Pancreas (tissue), 10 donors: ENCODE measurements around the gene PTGDS. TPM values are rescaled to one million over a fixed set of nuclear protein-coding genes. Genes with fewer than 3 reads are reported as not detected.

Experiments
- ATAC-seq, 4 donors: fragments of 200-7000 bp; cut with Tn5 transposase; one replicate each; pipeline versions ENCODE4 v1.8.0 to v1.9.1; 2020; ENCODE audit warnings: mild to moderate bottlenecking in 4 of 4, moderate library complexity in 4 of 4
- DNase-seq, 6 donors: peaks; one replicate each; pipeline ENCODE4 v3.0.0-alpha.2; 2020
- FAIRE-seq: peaks from 2 replicates; lab custom pipeline; 2012; peaks lifted over from hg19 to GRCh38; lab: Jason Lieb, UNC
- H3K27ac ChIP-seq, 4 donors: fragments of 200-600 bp; sonication (generic); 1 replicate in 3 of 4; 2 replicates in 1 of 4; pipeline versions ENCODE4 v1.5.0 to v1.8.0; 2020
- H3K27me3 ChIP-seq, 4 donors: fragments of 200-600 bp; one replicate each; pipeline ENCODE4 v1.8.0; 2021
- H3K36me3 ChIP-seq, 3 donors: fragments of 200-600 bp; sonication (generic) in 1 of 3; one replicate each; pipeline versions ENCODE4 v1.5.0 to v1.8.0; 2020 to 2021
- H3K4me1 ChIP-seq, 3 donors: fragments of 200-600 bp; one replicate each; pipeline ENCODE4 v1.8.0; 2021
- H3K4me3 ChIP-seq, 4 donors: fragments of 200-600 bp; sonication (generic) in 2 of 4; one replicate each; pipeline versions ENCODE4 v1.5.0 to v1.8.0; 2020 to 2021
- H3K9me3 ChIP-seq, 4 donors: fragments of 200-600 bp; one replicate each; pipeline ENCODE4 v1.8.0; 2021
- CTCF ChIP-seq, 4 donors: fragments of 200-600 bp; sonication (generic) in 3 of 4; IDR thresholded peaks; one replicate each; pipeline versions ENCODE4 v1.5.0 to v1.8.0; 2021; ENCODE audit warnings: antibody characterized with exemption in 4 of 4
- WGBS, 2 donors: extraction: QIAGEN DNeasy Blood & Tissue Kit; methylation state at CpG; one replicate each; pipeline ENCODE4 v1.1.7; 2013; 5-methylcytosine and 5-hydroxymethylcytosine counted together
- intact Hi-C, 3 donors: fragments of 100-400 bp; cut with DNase I; formaldehyde crosslinking; loops; one replicate each; pipeline versions ENCODE4 v1.11.1 to v1.14.2; 2022
- polyA plus RNA-seq, 2 donors: library from polyadenylated mRNA; stranded (reverse); fragments of 200-250 nt; gene quantifications; one replicate each; pipeline ENCODE4 v1.2.3, GENCODE V29; 2013
- total RNA-seq, 6 donors: library from RNA; stranded (reverse); fragmentation: NEBNext Ultra II Directional in 4 of 6; extraction: Animal tissue kit (Norgen Biotek cat#: 25700) in 4 of 6; gene quantifications; one replicate each; pipeline versions ENCODE4 v1.2.1 to v1.2.4, GENCODE V29; 2021 to 2023
- donor health status: healthy with polysubstance abuse.
- donor health status: DM: no; HTN: no; CAD: no; lungs with moderate emphysema.
- donor health status: DM: no; HTN: no; CAD: no.
- donor health status: control.
- donor health status: control.
- donor health status: Bipolar disorder and iron deficiency.
- donor health status: DM: yes; HTN: yes; CAD: no.
- donor health status: DM: no; HTN: no; CAD: no.
- donor health status: DM: no; HTN: no; CAD: no.
- donor health status: DM: yes; HTN: yes; CAD: no.

The PTGDS gene
- total and polyA plus RNA-seq, 8 donors, result 5.7 to 49.1 (median 36.9) TPM

DNA sequence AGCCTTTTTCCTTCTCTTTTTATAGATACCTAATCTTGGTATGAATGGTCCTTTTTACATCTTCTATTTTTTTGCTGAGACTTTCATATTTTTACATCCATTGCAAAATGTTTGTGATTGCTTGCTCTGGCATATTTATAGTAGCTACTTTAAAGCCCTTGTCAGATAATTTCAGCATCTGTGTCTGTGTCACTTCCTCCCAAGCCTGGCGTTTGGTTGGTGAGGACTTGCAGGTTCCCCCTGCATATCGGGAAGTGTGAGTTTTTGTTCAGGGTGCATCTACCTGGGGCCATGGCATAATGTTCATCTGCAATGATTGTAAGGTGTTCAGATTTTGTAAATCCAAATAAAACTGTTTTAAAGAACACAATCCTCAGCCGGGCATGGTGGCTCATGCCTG is 41.7 kb upstream of the PTGDS start:
- DNase-seq (no peak), FAIRE-seq (no peak), ATAC-seq (no peak)
- no peak overlapping the region for H3K4me3 ChIP-seq
- no peaks in the 10 kb centered on the region for H3K4me1 ChIP-seq
- intact Hi-C loops, result no loop called here
- no peak overlapping the region for H3K27ac ChIP-seq
- no peaks in the 10 kb centered on the region for H3K9me3 ChIP-seq
- 91 to 92% methylated on average over 3 of the region's 3 CpGs for WGBS, 2 donors
- TF ChIP-seq CTCF (IDR thresholded peaks at IDR 0.05), result no peak
- peaks cover 0 to 10% (median 5%) of the 10 kb centered on the region in 3 donors for H3K36me3 ChIP-seq
- H3K27me3 ChIP-seq, result no peaks in the 10 kb centered on the region

DNA sequence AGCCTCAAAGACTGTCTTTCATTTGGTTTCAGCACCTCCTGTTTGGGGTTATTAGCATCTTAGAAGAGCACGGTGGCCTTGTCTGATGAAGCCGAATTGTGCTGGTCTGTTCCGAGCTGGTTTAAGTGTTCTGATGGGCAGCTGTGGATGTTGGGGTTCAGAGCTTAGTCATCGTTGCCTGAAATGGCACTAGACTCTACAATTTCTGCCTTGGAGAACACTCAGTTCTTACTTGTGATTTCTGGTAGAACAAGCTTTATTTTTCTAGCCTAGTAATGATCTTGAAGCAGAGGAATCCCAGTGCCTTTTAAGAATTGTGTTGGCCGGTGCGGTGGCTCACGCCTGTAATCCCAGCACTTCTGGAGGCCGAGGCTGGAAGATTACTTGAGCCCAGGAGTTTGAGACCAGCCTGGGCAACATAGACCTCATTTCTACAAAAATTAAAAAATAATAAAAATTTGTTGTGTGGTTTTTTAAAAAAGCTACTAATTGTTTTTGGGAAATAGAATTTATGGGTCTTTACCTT is 40.6 kb upstream of the PTGDS start:
- WGBS, 2 donors, result 91 to 97% methylated on average over 8 of the region's 8 CpGs
- peaks cover 7 to 21% (median 16%) of the 10 kb centered on the region in 3 donors for H3K36me3 ChIP-seq
- DNase-seq, result no peak
- H3K27me3 ChIP-seq, result no peaks in the 10 kb centered on the region
- no peak for FAIRE-seq
- no peak overlapping the region for H3K27ac ChIP-seq
- intact Hi-C loops, result no loop called here
- ATAC-seq, result no peak
- no peaks in the 10 kb centered on the region for H3K4me1 ChIP-seq
- no peaks in the 10 kb centered on the region for H3K9me3 ChIP-seq
- H3K4me3 ChIP-seq, result no peak overlapping the region
- TF ChIP-seq CTCF (IDR thresholded peaks at IDR 0.05), result no peak

DNA sequence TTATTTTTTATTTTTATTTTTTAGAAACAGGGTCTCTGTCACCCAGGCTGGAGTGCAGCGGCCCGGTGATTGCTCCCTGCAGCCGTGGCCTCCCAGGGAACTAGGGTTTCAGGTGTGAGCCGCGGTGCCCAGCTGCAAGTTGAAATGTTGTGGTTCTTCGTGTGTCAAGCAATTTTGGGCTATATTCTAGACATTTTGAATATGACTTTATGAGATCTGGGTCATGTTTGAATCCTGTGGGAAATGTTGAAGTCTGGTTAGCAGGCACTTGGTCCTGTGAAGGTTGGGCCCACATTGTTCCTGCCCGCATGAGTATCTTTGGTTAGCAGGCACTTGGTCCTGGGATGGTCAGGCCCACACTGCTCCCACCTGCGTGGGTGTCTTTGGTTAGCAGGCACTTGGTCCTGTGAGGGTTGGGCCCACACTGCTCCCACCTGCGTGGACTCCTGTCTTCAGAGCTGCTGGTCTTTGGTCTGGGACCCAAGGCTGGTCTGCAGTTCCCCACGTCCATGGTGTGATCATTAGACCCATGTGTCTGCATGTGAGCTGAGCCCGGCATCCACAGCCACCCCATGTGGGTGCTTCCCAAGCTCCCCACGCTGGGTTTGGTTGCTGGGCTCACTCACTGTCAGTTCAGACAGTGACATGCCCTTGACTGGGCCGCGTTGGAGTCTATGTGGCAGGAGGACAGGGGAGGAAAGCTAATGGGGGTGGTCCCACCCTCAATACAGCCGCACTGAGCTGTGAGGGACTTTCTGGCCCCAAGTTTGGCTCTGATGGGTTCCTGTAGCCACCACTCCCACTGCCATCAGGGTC is 39.9 kb upstream of the PTGDS start:
- WGBS, 2 donors, result 89 to 93% methylated on average over 15 of the region's 15 CpGs
- ATAC-seq, result no peak

DNA sequence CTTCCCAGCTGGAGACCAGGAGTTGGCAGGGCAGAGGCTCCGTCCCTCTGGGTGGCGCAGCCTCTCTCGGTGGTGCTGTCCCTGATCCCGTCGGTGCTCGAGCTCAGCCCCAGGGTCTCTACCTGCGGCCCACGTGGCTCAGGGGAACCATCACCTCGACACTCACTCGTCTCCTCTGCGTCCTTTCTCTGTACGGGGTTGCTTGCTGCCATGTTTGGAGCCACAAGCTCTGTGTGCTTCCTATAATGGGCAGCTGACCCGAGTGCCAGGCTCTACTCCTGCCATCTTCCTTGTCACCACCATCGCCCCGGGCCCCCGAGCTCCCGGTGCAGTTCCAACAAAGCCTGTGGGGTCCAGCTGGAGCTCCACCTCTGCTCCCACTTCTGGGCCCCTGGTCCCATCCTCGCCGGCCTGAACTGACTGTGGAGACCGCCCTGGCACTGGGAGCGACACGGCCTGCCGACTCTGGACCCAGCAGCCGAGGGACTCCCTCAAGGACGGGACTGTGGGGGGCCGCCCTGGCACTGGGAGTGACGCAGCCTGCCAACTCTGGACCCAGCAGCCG is 37.8 kb upstream of the PTGDS start:
- no peaks in the 10 kb centered on the region for H3K27me3 ChIP-seq
- H3K27ac ChIP-seq, result no peak overlapping the region
- H3K9me3 ChIP-seq, result no peaks in the 10 kb centered on the region
- H3K4me1 ChIP-seq, result no peaks in the 10 kb centered on the region
- intact Hi-C loops, result no loop called here
- no peak overlapping the region for H3K4me3 ChIP-seq
- FAIRE-seq (no peak), ATAC-seq (no peak), DNase-seq (peak in 2 of 6 donors; percentile 54 to 76)
- 91% methylated on average over 28 of the region's 28 CpGs for WGBS, 2 donors
- peaks cover 7 to 31% (median 25%) of the 10 kb centered on the region in 3 donors for H3K36me3 ChIP-seq
- TF ChIP-seq CTCF (IDR thresholded peaks at IDR 0.05), result no peak

More for the DNA sequence above, 39.9 kb upstream of the PTGDS start:
- no peaks in the 10 kb centered on the region for H3K9me3 ChIP-seq
- no peaks in the 10 kb centered on the region for H3K4me1 ChIP-seq
- H3K27me3 ChIP-seq, result no peaks in the 10 kb centered on the region
- no peak overlapping the region for H3K27ac ChIP-seq
- intact Hi-C loops, result no loop called here
- TF ChIP-seq CTCF (IDR thresholded peaks at IDR 0.05), result no peak
- no peak overlapping the region for H3K4me3 ChIP-seq
- FAIRE-seq, result no peak
- DNase-seq, result peak in 1 of 6 donors; percentile 46
- H3K36me3 ChIP-seq, result peaks cover 7 to 27% (median 22%) of the 10 kb centered on the region in 3 donors
